OCI-LY1 (cell line): ENCODE measurements around the gene RPS19BP1.

ENCODE experiments used
- EZH2 ChIP-seq: fragments of 200-600 bp; sonication (generic), shearing (Covaris generic); IDR thresholded peaks from 2 replicates; pipeline ENCODE4 v1.8.0; 2017; ENCODE audit warnings: borderline replicate concordance, mixed run types, mild to moderate bottlenecking, antibody characterized with exemption, low read length, moderate library complexity, mixed read lengths
- TF ChIP-seq, protein P1 (sequence below): fragments of 200-600 bp; sonication (generic), shearing (Covaris generic); IDR thresholded peaks from 2 replicates; pipeline ENCODE4 v1.5.1; 2017; ENCODE audit warnings: mild to moderate bottlenecking, antibody characterized with exemption, low read length, moderate library complexity, mixed read lengths

GRCh38 chr22:39502109-39502788 lies 30.3 kb downstream of the RPS19BP1 start, which contains the start of gene MIEF1:
- TF ChIP-seq, protein P1, sequence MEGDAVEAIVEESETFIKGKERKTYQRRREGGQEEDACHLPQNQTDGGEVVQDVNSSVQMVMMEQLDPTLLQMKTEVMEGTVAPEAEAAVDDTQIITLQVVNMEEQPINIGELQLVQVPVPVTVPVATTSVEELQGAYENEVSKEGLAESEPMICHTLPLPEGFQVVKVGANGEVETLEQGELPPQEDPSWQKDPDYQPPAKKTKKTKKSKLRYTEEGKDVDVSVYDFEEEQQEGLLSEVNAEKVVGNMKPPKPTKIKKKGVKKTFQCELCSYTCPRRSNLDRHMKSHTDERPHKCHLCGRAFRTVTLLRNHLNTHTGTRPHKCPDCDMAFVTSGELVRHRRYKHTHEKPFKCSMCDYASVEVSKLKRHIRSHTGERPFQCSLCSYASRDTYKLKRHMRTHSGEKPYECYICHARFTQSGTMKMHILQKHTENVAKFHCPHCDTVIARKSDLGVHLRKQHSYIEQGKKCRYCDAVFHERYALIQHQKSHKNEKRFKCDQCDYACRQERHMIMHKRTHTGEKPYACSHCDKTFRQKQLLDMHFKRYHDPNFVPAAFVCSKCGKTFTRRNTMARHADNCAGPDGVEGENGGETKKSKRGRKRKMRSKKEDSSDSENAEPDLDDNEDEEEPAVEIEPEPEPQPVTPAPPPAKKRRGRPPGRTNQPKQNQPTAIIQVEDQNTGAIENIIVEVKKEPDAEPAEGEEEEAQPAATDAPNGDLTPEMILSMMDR, result no peak
- no peak for TF ChIP-seq EZH2
